Measurements from ENCODE around the gene CELA2A.

Gene CELA2A

GRCh38 chr1:15423355-15424077 is 33.0 kb upstream of the CELA2A start:
- H3K4me1 ChIP-seq (ENCODE audit: insufficient read depth, low read length, poor library complexity, severe bottlenecking) = no peaks in the 10 kb centered on the region
- peaks cover 27% of the 10 kb centered on the region; the same call in 1 of the 2 replicates for H3K79me2 ChIP-seq (ENCODE audit: insufficient read depth, low read length)
- no peak overlapping the region for H3K9ac ChIP-seq (ENCODE audit: low read depth, low read length, poor library complexity, severe bottlenecking)
- no peak overlapping the region for H3K4me3 ChIP-seq (ENCODE audit: low read length, poor library complexity, severe bottlenecking)
- TF ChIP-seq EZH2phosphoT487 (IDR thresholded peaks at IDR 0.05; ENCODE audit: borderline replicate concordance) (no peak), CTCF (conservative IDR thresholded peaks at IDR 0.05; ENCODE audit: low read length) (no peak)
- H4K20me1 ChIP-seq (ENCODE audit: insufficient read depth, low read length, poor library complexity, severe bottlenecking) = peaks cover 9% of the 10 kb centered on the region
- no peaks in the 10 kb centered on the region for H3K9me2 ChIP-seq (replicated peaks; ENCODE audit: low read depth, low read length)
- H2AFZ ChIP-seq (ENCODE audit: low read length) = no peak overlapping the region
- H3F3A ChIP-seq (ENCODE audit: low read depth) = no peaks in the 10 kb centered on the region
- H3K27me3 ChIP-seq (ENCODE audit: insufficient read depth, low read length, poor library complexity, severe bottlenecking) = no peaks in the 10 kb centered on the region
- no peak overlapping the region for H3K4me2 ChIP-seq (ENCODE audit: low read depth, low read length, poor library complexity, severe bottlenecking)
- H3K36me3 ChIP-seq (ENCODE audit: insufficient read depth, low read length) = peaks cover 12% of the 10 kb centered on the region; the same call in 1 of the 2 replicates
- H3K9me3 ChIP-seq (ENCODE audit: insufficient read depth, low read depth, low read length) = no peaks in the 10 kb centered on the region

DNA sequence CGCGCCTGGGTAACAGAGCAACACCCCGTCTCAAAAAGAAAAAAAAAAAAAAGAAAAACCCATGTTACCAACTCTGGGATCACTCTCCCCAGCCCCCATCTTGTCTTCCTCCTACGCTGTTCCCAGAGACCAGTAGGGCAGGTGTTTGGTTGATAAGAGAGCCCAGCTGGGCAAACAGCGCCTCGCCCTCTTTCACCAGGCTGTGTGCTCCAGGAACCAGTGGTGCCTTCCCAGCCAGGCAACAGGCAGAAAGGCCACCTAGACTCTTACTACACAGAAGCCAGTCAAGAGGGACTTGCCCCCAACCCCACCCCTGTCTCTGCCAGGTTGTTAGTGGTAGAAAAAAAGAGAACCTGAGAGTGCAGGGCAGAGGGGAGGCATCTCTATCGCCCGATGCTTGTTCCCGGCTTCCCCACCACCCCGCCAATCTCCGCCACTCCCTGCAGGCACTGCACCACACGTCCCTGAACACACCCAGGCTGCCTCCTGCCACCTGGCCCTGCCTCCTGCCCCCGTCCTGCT is 32.3 kb upstream of the CELA2A start:
- no peak overlapping the region for H2AFZ ChIP-seq (ENCODE audit: low read length)
- no peaks in the 10 kb centered on the region for H3K9me3 ChIP-seq (ENCODE audit: insufficient read depth, low read depth, low read length)
- peaks cover 22% of the 10 kb centered on the region; the same call in 1 of the 2 replicates for H3K79me2 ChIP-seq (ENCODE audit: insufficient read depth, low read length)
- H3F3A ChIP-seq (ENCODE audit: low read depth) = no peaks in the 10 kb centered on the region
- peaks cover 12% of the 10 kb centered on the region; the same call in 1 of the 2 replicates for H3K36me3 ChIP-seq (ENCODE audit: insufficient read depth, low read length)
- H3K4me1 ChIP-seq (ENCODE audit: insufficient read depth, low read length, poor library complexity, severe bottlenecking) = no peaks in the 10 kb centered on the region
- no peak overlapping the region for H3K4me2 ChIP-seq (ENCODE audit: low read depth, low read length, poor library complexity, severe bottlenecking)
- H3K27me3 ChIP-seq (ENCODE audit: insufficient read depth, low read length, poor library complexity, severe bottlenecking) = no peaks in the 10 kb centered on the region
- H3K9ac ChIP-seq (ENCODE audit: low read depth, low read length, poor library complexity, severe bottlenecking) = no peak overlapping the region
- no peaks in the 10 kb centered on the region for H3K9me2 ChIP-seq (replicated peaks; ENCODE audit: low read depth, low read length)
- no peak for TF ChIP-seq EZH2phosphoT487 (IDR thresholded peaks at IDR 0.05; ENCODE audit: borderline replicate concordance)
- TF ChIP-seq CTCF (conservative IDR thresholded peaks at IDR 0.05; ENCODE audit: low read length) = no peak
- H4K20me1 ChIP-seq (ENCODE audit: insufficient read depth, low read length, poor library complexity, severe bottlenecking) = peaks cover 9% of the 10 kb centered on the region
- H3K4me3 ChIP-seq (ENCODE audit: low read length, poor library complexity, severe bottlenecking) = no peak overlapping the region

DNA sequence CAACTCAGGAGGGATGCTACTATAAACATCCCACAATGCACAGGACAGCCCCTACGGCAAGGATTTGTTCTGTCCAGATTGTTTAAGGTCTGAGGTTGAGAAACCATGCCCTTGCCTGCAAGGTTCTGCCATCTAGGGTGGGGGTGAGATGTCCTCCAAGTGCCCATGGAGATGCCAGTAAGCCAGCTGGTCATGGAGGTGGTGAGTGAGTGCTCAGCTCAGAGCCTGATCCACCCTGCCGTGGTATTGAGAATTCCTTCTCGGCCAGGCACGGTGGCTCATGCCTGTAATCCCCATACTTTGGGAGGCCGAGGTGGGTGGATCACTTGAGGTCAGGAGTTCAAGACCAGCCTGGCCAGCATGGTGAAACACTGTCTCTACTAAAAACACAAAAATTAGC is 31.6 kb upstream of the CELA2A start:
- Histone ChIP-seq H2AFZ (ENCODE audit: low read length) (no peak overlapping the region), H3K9me2 (replicated peaks; ENCODE audit: low read depth, low read length) (no peaks in the 10 kb centered on the region), H3K36me3 (ENCODE audit: insufficient read depth, low read length) (peaks cover 12% of the 10 kb centered on the region; the same call in 1 of the 2 replicates), H4K20me1 (ENCODE audit: insufficient read depth, low read length, poor library complexity, severe bottlenecking) (peaks cover 9% of the 10 kb centered on the region), H3K4me3 (ENCODE audit: low read length, poor library complexity, severe bottlenecking) (no peak overlapping the region), H3K4me2 (ENCODE audit: low read depth, low read length, poor library complexity, severe bottlenecking) (no peak overlapping the region), H3K79me2 (ENCODE audit: insufficient read depth, low read length) (peaks cover 14% of the 10 kb centered on the region; the same call in 1 of the 2 replicates), H3K9me3 (ENCODE audit: insufficient read depth, low read depth, low read length) (no peaks in the 10 kb centered on the region), H3K27me3 (ENCODE audit: insufficient read depth, low read length, poor library complexity, severe bottlenecking) (no peaks in the 10 kb centered on the region), H3F3A (ENCODE audit: low read depth) (no peaks in the 10 kb centered on the region), H3K4me1 (ENCODE audit: insufficient read depth, low read length, poor library complexity, severe bottlenecking) (no peaks in the 10 kb centered on the region), H3K9ac (ENCODE audit: low read depth, low read length, poor library complexity, severe bottlenecking) (no peak overlapping the region)
- TF ChIP-seq EZH2phosphoT487 (IDR thresholded peaks at IDR 0.05; ENCODE audit: borderline replicate concordance) (no peak), CTCF (conservative IDR thresholded peaks at IDR 0.05; ENCODE audit: low read length) (no peak)
